SK-N-SH (cell line): Measurements from ENCODE around the gene SCAMP5. TPM values are rescaled to one million over a fixed set of nuclear protein-coding genes. Genes with fewer than 3 reads are reported as not detected.

ENCODE experiments used
- CTCF ChIA-PET: fragments of 300-600, 350-600 bp; formaldehyde crosslinking; extraction: SDS; loops from one replicate; lab custom pipeline; 2021; lab: Yijun Ruan, JAX
- POLR2A ChIA-PET: fragments of 350-600 bp; sonication (Branson Sonifier 250); formaldehyde crosslinking; extraction: SDS; loops from one replicate; lab custom pipeline; 2020; ENCODE audit warnings: antibody characterized with exemption, inconsistent platforms; lab: Yijun Ruan, JAX
- DNase-seq: peaks from one replicate; pipeline ENCODE4 v3.0.0; 2012
- H2AFZ ChIP-seq: fragments of 200-600 bp; sonication (generic); 2 replicates; pipeline ENCODE4 v1.8.1; 2016; ENCODE audit warnings: antibody characterized with exemption, mild to moderate bottlenecking, low read depth
- H3F3A ChIP-seq: fragments of 200-600 bp; sonication (generic); replicated peaks from 2 replicates; pipeline ENCODE3; 2016; ENCODE audit warnings: antibody characterized with exemption, mild to moderate bottlenecking; ENCODE audit not compliant: insufficient read depth
- H3K27ac ChIP-seq, 2 experiments: fragments of 200-500 bp in 1 of 2; fragments of 200-600 bp in 1 of 2; sonication (Bioruptor generic) in 1 of 2; sonication (generic), shearing (Covaris generic) in 1 of 2; 2 replicates each; pipeline versions ENCODE4 v1.5.1 to v1.6.1; 2014 to 2016; ENCODE audit warnings: low read depth in 2 of 2, inconsistent platforms in 1 of 2, low read length in 1 of 2, mild to moderate bottlenecking in 1 of 2, mixed read lengths in 1 of 2
- H3K27me3 ChIP-seq: fragments of 200-600 bp; sonication (generic), shearing (Covaris generic); 2 replicates; pipeline ENCODE4 v1.6.1; 2016; ENCODE audit warnings: mixed run types; ENCODE audit not compliant: insufficient read depth
- H3K36me3 ChIP-seq, 2 experiments: fragments of 200-500 bp in 1 of 2; fragments of 200-600 bp in 1 of 2; sonication (Bioruptor generic) in 1 of 2; sonication (generic) in 1 of 2; replicated peaks in 1 of 2; 2 replicates each; pipeline versions ENCODE3 to v1.5.1; 2014 to 2016; ENCODE audit warnings: low read length in 1 of 2, mild to moderate bottlenecking in 1 of 2; ENCODE audit not compliant: insufficient read depth in 2 of 2, control insufficient read depth in 1 of 2
- H3K4me1 ChIP-seq, 2 experiments: fragments of 200-500 bp in 1 of 2; fragments of 200-600 bp in 1 of 2; sonication (Bioruptor generic) in 1 of 2; sonication (generic), shearing (Covaris generic) in 1 of 2; 2 replicates each; pipeline versions ENCODE4 v1.5.1 to v1.6.1; 2014 to 2016; ENCODE audit warnings: low read depth in 1 of 2, low read length in 1 of 2, mixed run types in 1 of 2; ENCODE audit not compliant: insufficient read depth in 2 of 2, control insufficient read depth in 1 of 2
- H3K4me2 ChIP-seq: fragments of 200-600 bp; sonication (generic), shearing (Covaris generic); 2 replicates; pipeline ENCODE4 v1.6.1; 2017; ENCODE audit warnings: mixed run types
- H3K4me3 ChIP-seq, 2 experiments: fragments of 200-500 bp in 1 of 2; fragments of 200-600 bp in 1 of 2; sonication (Bioruptor generic) in 1 of 2; sonication (generic), shearing (Covaris generic) in 1 of 2; 2 replicates each; pipeline versions ENCODE4 v1.5.1 to v1.8.1; 2014 to 2016; ENCODE audit warnings: low read depth in 2 of 2, inconsistent platforms in 1 of 2, low read length in 1 of 2, mild to moderate bottlenecking in 1 of 2, mixed read lengths in 1 of 2, moderate library complexity in 1 of 2
- H3K79me2 ChIP-seq: fragments of 200-600 bp; sonication (generic); 2 replicates; pipeline ENCODE4 v1.8.1; 2017; ENCODE audit warnings: mild to moderate bottlenecking; ENCODE audit not compliant: insufficient read depth
- H3K9ac ChIP-seq: fragments of 200-600 bp; sonication (generic); 2 replicates; pipeline ENCODE4 v1.6.1; 2017; ENCODE audit warnings: mixed run types
- H3K9me2 ChIP-seq: fragments of 200-600 bp; sonication (generic); 2 replicates; pipeline ENCODE4 v1.6.1; 2017; ENCODE audit warnings: mixed run types
- H3K9me3 ChIP-seq: fragments of 200-600 bp; sonication (generic); 2 replicates; pipeline ENCODE4 v1.6.1; 2017; ENCODE audit warnings: mixed run types, mild to moderate bottlenecking, moderate library complexity
- H4K20me1 ChIP-seq: fragments of 200-600 bp; sonication (generic); 2 replicates; pipeline ENCODE4 v1.6.1; 2017; ENCODE audit warnings: mild to moderate bottlenecking, mixed run types; ENCODE audit not compliant: insufficient read depth
- EP300 ChIP-seq, 2 experiments: IDR thresholded peaks; 2 replicates each; pipeline versions ENCODE4 v1.4.0 to v1.6.1; 2012; ENCODE audit warnings: borderline replicate concordance in 1 of 2, low read depth in 1 of 2, low read length in 1 of 2
- JUND ChIP-seq: IDR thresholded peaks from 2 replicates; pipeline ENCODE4 v1.4.0; 2012
- POLR2AphosphoS5 ChIP-seq: IDR thresholded peaks from 2 replicates; pipeline ENCODE4 v1.6.1; 2012; ENCODE audit warnings: low read depth, low read length
- RCOR1 ChIP-seq: fragments of 150-350 bp; IDR thresholded peaks from 2 replicates; pipeline ENCODE4 v1.6.1; 2017; ENCODE audit warnings: antibody characterized with exemption, low read length
- RFX5 ChIP-seq: IDR thresholded peaks from 2 replicates; pipeline ENCODE4 v1.6.1; 2012; ENCODE audit warnings: mild to moderate bottlenecking, improper control_type of control experiment, low read length
- RXRA ChIP-seq: IDR thresholded peaks from 2 replicates; pipeline ENCODE4 v1.4.0; 2012; ENCODE audit warnings: low read depth, mild to moderate bottlenecking, borderline replicate concordance
- WGBS: methylation state at CpG from one replicate; pipeline ENCODE4 v1.1.6; 2017; ENCODE audit warnings: low lambda C conversion rate; 5-methylcytosine and 5-hydroxymethylcytosine counted together
- polyA plus RNA-seq, 3 experiments: library from polyadenylated mRNA; depleted of rRNA; stranded (reverse); fragments of >200 nt; gene quantifications; 2 replicates each; pipeline ENCODE4 v1.2.3, GENCODE V29; 2012
- TF ChIP-seq, protein P1 (sequence below): IDR thresholded peaks from 2 replicates; pipeline ENCODE4 v1.4.0; 2012; ENCODE audit warnings: low read depth, borderline replicate concordance
- TF ChIP-seq, protein P2 (sequence below): fragments of 150-350 bp; IDR thresholded peaks from 2 replicates; pipeline ENCODE4 v1.6.1; 2017; ENCODE audit warnings: antibody characterized with exemption, low read length, low read depth, borderline replicate concordance

The SCAMP5 gene
- polyA plus RNA-seq, 1 of the 3 experiments (the other 2 are of a cell fraction), result 27.9 TPM

GRCh38 chr15:75063338-75063737 lies 68.0 kb downstream of the SCAMP5 start (continued):
- TF ChIP-seq, protein P1, sequence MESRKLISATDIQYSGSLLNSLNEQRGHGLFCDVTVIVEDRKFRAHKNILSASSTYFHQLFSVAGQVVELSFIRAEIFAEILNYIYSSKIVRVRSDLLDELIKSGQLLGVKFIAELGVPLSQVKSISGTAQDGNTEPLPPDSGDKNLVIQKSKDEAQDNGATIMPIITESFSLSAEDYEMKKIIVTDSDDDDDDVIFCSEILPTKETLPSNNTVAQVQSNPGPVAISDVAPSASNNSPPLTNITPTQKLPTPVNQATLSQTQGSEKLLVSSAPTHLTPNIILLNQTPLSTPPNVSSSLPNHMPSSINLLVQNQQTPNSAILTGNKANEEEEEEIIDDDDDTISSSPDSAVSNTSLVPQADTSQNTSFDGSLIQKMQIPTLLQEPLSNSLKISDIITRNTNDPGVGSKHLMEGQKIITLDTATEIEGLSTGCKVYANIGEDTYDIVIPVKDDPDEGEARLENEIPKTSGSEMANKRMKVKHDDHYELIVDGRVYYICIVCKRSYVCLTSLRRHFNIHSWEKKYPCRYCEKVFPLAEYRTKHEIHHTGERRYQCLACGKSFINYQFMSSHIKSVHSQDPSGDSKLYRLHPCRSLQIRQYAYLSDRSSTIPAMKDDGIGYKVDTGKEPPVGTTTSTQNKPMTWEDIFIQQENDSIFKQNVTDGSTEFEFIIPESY, result no peak
- no peak for TF ChIP-seq EP300 (IDR thresholded peaks at IDR 0.05; ENCODE audit: borderline replicate concordance in 1 of 2, low read depth in 1 of 2, low read length in 1 of 2)
- TF ChIP-seq, protein P2, sequence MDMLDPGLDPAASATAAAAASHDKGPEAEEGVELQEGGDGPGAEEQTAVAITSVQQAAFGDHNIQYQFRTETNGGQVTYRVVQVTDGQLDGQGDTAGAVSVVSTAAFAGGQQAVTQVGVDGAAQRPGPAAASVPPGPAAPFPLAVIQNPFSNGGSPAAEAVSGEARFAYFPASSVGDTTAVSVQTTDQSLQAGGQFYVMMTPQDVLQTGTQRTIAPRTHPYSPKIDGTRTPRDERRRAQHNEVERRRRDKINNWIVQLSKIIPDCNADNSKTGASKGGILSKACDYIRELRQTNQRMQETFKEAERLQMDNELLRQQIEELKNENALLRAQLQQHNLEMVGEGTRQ, result no peak

- no peak for TF ChIP-seq RXRA
- no peak for TF ChIP-seq RCOR1
- no peak for TF ChIP-seq RFX5
- no peak for TF ChIP-seq POLR2AphosphoS5
- TF ChIP-seq JUND, result no peak
- Histone ChIP-seq H3K9me3 (no peaks in the 10 kb centered on the region), H3K9ac (no peak overlapping the region), H3K4me2 (no peak overlapping the region), H3K27ac (no peak overlapping the region), H3K4me1 (peaks cover 3 to 5% of the 10 kb centered on the region in 2 experiments; a peak in 2 of 4 replicates), H2AFZ (no peak overlapping the region), H3K4me3 (no peak overlapping the region), H3K79me2 (no peaks in the 10 kb centered on the region), H3F3A (peaks cover 2% of the 10 kb centered on the region), H4K20me1 (no peaks in the 10 kb centered on the region), H3K27me3 (no peaks in the 10 kb centered on the region), H3K9me2 (no peaks in the 10 kb centered on the region), H3K36me3 (no peaks in the 10 kb centered on the region)
- ChIA-PET POLR2A (no interaction called here), CTCF (no interaction called here)
- no peak for DNase-seq
- WGBS, result 79% methylated on average over 9 of the region's 9 CpGs
Measured at GRCh38 chr15:75063889-75064288, 68.5 kb downstream of the SCAMP5 start.

DNA sequence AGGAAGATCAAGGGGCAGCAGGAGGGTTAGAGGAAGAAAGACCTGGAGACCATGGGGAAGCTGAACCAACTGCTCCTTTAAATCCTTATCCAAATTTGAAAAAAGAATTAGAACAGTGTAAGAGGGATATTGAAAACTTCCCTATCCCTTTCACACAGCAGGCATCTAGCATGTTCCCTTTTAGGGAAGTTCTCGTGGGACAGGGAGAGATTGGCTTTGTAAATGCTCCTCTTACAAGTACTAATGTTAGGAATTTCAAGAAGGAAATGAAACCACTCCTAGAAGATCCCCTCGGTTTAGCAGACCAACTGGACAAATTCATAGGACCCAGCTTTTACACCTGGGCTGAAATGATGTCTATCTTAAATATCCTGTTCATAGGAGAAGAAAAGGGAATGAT lies 69.5 kb downstream of the SCAMP5 start:
- Histone ChIP-seq H3K9me2 (no peaks in the 10 kb centered on the region), H3K4me1 (peaks cover 3 to 5% of the 10 kb centered on the region in 2 experiments; a peak in 2 of 4 replicates), H3K79me2 (no peaks in the 10 kb centered on the region), H2AFZ (no peak overlapping the region), H3K27me3 (no peaks in the 10 kb centered on the region), H3K9ac (no peak overlapping the region), H4K20me1 (no peaks in the 10 kb centered on the region), H3F3A (peaks cover 2% of the 10 kb centered on the region), H3K36me3 (no peaks in the 10 kb centered on the region), H3K9me3 (no peaks in the 10 kb centered on the region), H3K27ac (no peak overlapping the region), H3K4me2 (no peak overlapping the region), H3K4me3 (no peak overlapping the region)
- WGBS, result 80% methylated on average over 2 of the region's 2 CpGs
- TF ChIP-seq POLR2AphosphoS5, result no peak
- DNase-seq, result no peak
- POLR2A ChIA-PET, result no interaction called here
- CTCF ChIA-PET, result no interaction called here
